Sigmoid colon (tissue), 4 donors: ENCODE results near the gene ANGPTL2.

ENCODE experiments used
- POLR2A ChIP-seq, 2 donors: fragments of 450-650 bp; IDR thresholded peaks; one replicate each; pipeline ENCODE4 v1.6.1; 2016; ENCODE audit warnings: antibody characterized with exemption in 2 of 2, mild to moderate bottlenecking in 2 of 2, moderate library complexity in 2 of 2
- POLR2AphosphoS5 ChIP-seq, 4 donors: sonication (generic); formaldehyde crosslinking; IDR thresholded peaks; one replicate each; pipeline ENCODE4 v1.6.1; 2017; ENCODE audit warnings: antibody characterized with exemption in 4 of 4
- TF ChIP-seq, protein P1 (sequence below), 4 experiments: fragments of 450-650 bp in 3 of 4; fragments of 200-600 bp in 1 of 4; IDR thresholded peaks; one replicate each; pipeline ENCODE4 v1.5.1; 2016 to 2019; ENCODE audit warnings: antibody characterized with exemption in 4 of 4, mild to moderate bottlenecking in 3 of 4, moderate library complexity in 2 of 4

DNA sequence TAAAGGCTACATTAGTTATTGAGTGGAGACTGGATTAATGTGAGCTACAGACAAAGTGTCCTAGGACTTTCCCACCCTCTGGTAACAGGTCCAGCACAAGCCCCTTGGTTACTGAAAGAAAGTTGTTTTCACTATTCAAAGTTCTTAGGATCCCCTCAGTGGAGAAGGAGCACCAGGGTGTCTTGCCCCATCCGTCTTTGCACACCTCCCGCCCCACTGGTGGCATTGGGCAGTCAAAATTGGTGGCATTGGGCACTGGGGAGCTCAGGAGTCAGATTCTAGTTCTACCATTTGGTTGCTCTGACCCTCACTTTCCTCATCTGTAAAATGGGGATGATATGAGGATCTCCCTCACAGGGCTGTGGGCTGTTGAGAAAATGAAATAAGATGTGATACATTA lies 2.4 kb upstream of the ANGPTL2 start:
- no peak for TF ChIP-seq POLR2A (IDR thresholded peaks at IDR 0.05)
- TF ChIP-seq, protein P1, sequence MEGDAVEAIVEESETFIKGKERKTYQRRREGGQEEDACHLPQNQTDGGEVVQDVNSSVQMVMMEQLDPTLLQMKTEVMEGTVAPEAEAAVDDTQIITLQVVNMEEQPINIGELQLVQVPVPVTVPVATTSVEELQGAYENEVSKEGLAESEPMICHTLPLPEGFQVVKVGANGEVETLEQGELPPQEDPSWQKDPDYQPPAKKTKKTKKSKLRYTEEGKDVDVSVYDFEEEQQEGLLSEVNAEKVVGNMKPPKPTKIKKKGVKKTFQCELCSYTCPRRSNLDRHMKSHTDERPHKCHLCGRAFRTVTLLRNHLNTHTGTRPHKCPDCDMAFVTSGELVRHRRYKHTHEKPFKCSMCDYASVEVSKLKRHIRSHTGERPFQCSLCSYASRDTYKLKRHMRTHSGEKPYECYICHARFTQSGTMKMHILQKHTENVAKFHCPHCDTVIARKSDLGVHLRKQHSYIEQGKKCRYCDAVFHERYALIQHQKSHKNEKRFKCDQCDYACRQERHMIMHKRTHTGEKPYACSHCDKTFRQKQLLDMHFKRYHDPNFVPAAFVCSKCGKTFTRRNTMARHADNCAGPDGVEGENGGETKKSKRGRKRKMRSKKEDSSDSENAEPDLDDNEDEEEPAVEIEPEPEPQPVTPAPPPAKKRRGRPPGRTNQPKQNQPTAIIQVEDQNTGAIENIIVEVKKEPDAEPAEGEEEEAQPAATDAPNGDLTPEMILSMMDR (IDR thresholded peaks at IDR 0.05): no peak
- no peak for TF ChIP-seq POLR2AphosphoS5 (IDR thresholded peaks at IDR 0.05)
